Testis (tissue), 2 donors: ENCODE data around the gene SASH1.

Experiments
- POLR2A ChIP-seq: fragments of 450-650 bp; IDR thresholded peaks from one replicate; pipeline ENCODE4 v1.6.1; 2017; ENCODE audit warnings: antibody characterized with exemption, mild to moderate bottlenecking, moderate library complexity
- TF ChIP-seq, protein P1 (sequence below), 3 experiments: fragments of 450-650 bp in 2 of 3; fragments of 200-600 bp in 1 of 3; sonication (generic) in 1 of 3; IDR thresholded peaks; one replicate each; pipeline ENCODE4 v1.5.1; 2016 to 2019; ENCODE audit warnings: antibody characterized with exemption in 3 of 3, mild to moderate bottlenecking in 2 of 3, moderate library complexity in 1 of 3

DNA sequence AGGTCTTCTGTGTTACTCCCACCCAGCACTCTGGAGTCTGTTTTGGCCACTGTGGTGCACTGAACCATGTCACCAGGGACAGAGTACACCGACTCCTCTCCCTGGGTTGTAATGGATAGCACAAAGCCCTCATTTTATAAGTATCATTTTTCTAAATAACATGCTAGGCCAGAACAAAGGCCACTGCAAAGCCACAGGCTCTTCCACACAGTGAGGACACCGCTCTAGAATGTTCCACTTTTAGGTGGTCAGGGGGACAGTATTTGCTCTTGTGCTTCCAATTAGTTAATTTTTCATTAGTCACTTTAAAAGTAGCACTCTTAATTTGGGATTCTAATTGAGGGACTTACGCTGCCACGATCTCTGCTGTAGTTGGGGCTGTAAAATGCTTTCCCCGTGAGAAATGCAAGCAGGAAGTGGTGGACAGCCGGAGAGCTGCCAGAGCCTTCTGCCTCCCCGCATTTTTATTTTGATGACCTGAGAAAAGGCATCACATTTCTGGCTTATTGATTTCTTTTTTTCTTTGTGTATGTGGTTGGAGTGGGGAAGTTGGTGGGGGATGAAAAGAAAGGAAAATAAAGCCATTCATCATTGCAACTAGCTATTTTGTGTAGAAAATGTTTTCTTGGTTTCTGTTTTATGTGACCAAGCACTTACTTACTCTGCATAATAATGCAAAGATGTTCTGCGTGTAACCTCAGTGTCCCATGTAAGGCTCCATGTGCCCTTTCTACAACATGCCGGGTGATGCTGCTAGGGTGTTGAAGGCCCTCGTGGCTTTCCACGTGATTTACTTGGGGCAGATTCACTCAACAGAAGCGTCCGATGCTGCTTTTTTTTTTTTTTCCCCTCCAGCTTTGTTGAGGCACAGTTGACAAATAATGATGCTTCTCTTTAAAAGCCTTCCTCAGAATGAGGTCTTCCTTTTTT lies 195.9 kb downstream of the SASH1 start:
- TF ChIP-seq, protein P1, sequence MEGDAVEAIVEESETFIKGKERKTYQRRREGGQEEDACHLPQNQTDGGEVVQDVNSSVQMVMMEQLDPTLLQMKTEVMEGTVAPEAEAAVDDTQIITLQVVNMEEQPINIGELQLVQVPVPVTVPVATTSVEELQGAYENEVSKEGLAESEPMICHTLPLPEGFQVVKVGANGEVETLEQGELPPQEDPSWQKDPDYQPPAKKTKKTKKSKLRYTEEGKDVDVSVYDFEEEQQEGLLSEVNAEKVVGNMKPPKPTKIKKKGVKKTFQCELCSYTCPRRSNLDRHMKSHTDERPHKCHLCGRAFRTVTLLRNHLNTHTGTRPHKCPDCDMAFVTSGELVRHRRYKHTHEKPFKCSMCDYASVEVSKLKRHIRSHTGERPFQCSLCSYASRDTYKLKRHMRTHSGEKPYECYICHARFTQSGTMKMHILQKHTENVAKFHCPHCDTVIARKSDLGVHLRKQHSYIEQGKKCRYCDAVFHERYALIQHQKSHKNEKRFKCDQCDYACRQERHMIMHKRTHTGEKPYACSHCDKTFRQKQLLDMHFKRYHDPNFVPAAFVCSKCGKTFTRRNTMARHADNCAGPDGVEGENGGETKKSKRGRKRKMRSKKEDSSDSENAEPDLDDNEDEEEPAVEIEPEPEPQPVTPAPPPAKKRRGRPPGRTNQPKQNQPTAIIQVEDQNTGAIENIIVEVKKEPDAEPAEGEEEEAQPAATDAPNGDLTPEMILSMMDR (IDR thresholded peaks at IDR 0.05) = no peak
- TF ChIP-seq POLR2A = no peak
